RWPE2 (cell line): ENCODE results near the gene DRC3.

Source experiments
- ATAC-seq: fragments of 200-7000 bp; cut with Tn5 transposase; 3 replicates; pipeline ENCODE4 v1.9.1; 2021; ENCODE audit warnings: low read depth
- DNase-seq: peaks from one replicate; pipeline ENCODE4 v3.0.0-alpha.2; 2020; ENCODE audit warnings: low spot score
- H3K27ac ChIP-seq: fragments of 450-650 bp; 2 replicates; pipeline ENCODE4 v1.5.1; 2017; ENCODE audit warnings: mild to moderate bottlenecking; ENCODE audit not compliant: poor library complexity, severe bottlenecking
- H3K27me3 ChIP-seq: fragments of 250-450 bp; sonication (Bioruptor Pico); 2 replicates; pipeline ENCODE4 v1.5.1; 2021; ENCODE audit warnings: mild to moderate bottlenecking, moderate library complexity; ENCODE audit not compliant: insufficient read depth, poor library complexity, severe bottlenecking
- H3K36me3 ChIP-seq: fragments of 250-450 bp; sonication (Bioruptor Pico); 2 replicates; pipeline ENCODE4 v1.5.1; 2020; ENCODE audit warnings: low read depth, mild to moderate bottlenecking, moderate library complexity
- H3K4me1 ChIP-seq: fragments of 250-450 bp; sonication (Bioruptor Pico); 2 replicates; pipeline ENCODE4 v1.5.1; 2021; ENCODE audit warnings: mild to moderate bottlenecking, moderate library complexity; ENCODE audit not compliant: insufficient read depth, poor library complexity, severe bottlenecking
- H3K4me3 ChIP-seq: fragments of 250-450 bp; sonication (Bioruptor Pico); 2 replicates; pipeline ENCODE4 v1.5.1; 2021; ENCODE audit warnings: mild to moderate bottlenecking, moderate library complexity; ENCODE audit not compliant: severe bottlenecking
- H3K9me3 ChIP-seq: fragments of 250-450 bp; sonication (Bioruptor Pico); 2 replicates; pipeline ENCODE4 v1.5.1; 2021; ENCODE audit warnings: mild to moderate bottlenecking, moderate library complexity; ENCODE audit not compliant: severe bottlenecking
- CTCF ChIP-seq: fragments of 450-650 bp; IDR thresholded peaks from one replicate; pipeline ENCODE4 v1.5.1; 2017; ENCODE audit warnings: mild to moderate bottlenecking, moderate library complexity; ENCODE audit not compliant: poor library complexity, severe bottlenecking

Gene DRC3

GRCh38 chr17:17987187-17987896 is 14.7 kb downstream of the DRC3 start:
- Histone ChIP-seq H3K4me1 (peaks cover 18% of the 10 kb centered on the region), H3K27me3 (no peaks in the 10 kb centered on the region), H3K27ac (no peak overlapping the region), H3K36me3 (no peaks in the 10 kb centered on the region), H3K4me3 (no peak overlapping the region), H3K9me3 (no peaks in the 10 kb centered on the region)
- ATAC-seq (no peak), DNase-seq (no peak)
- TF ChIP-seq CTCF, result no peak

- H3K27me3 ChIP-seq, result no peaks in the 10 kb centered on the region
- H3K4me1 ChIP-seq, result peaks cover 18% of the 10 kb centered on the region
- TF ChIP-seq CTCF, result no peak
- ATAC-seq (no peak), DNase-seq (no peak)
- no peak overlapping the region for H3K27ac ChIP-seq
- no peak overlapping the region for H3K4me3 ChIP-seq
- no peaks in the 10 kb centered on the region for H3K9me3 ChIP-seq
- no peaks in the 10 kb centered on the region for H3K36me3 ChIP-seq
Measured at GRCh38 chr17:17987901-17988300, 15.2 kb downstream of the DRC3 start.

- peaks cover 18% of the 10 kb centered on the region for H3K4me1 ChIP-seq
- H3K36me3 ChIP-seq, result no peaks in the 10 kb centered on the region
- no peaks in the 10 kb centered on the region for H3K9me3 ChIP-seq
- H3K27ac ChIP-seq, result no peak overlapping the region
- DNase-seq (no peak), ATAC-seq (no peak)
- H3K4me3 ChIP-seq, result no peak overlapping the region
- no peak for TF ChIP-seq CTCF
- H3K27me3 ChIP-seq, result no peaks in the 10 kb centered on the region
Measured at GRCh38 chr17:17988427-17988945, 15.8 kb downstream of the DRC3 start.

GRCh38 chr17:17989081-17989480 is 16.4 kb downstream of the DRC3 start:
- Histone ChIP-seq H3K27me3 (no peaks in the 10 kb centered on the region), H3K27ac (no peak overlapping the region), H3K9me3 (no peaks in the 10 kb centered on the region), H3K36me3 (no peaks in the 10 kb centered on the region), H3K4me3 (no peak overlapping the region), H3K4me1 (peaks cover 18% of the 10 kb centered on the region)
- TF ChIP-seq CTCF, result no peak
- ATAC-seq (no peak), DNase-seq (no peak)

- Histone ChIP-seq H3K4me1 (peaks cover 18% of the 10 kb centered on the region), H3K27ac (peak overlapping the region; percentile 79), H3K9me3 (no peaks in the 10 kb centered on the region), H3K4me3 (no peak overlapping the region), H3K27me3 (no peaks in the 10 kb centered on the region), H3K36me3 (no peaks in the 10 kb centered on the region)
- no peak for DNase-seq
- ATAC-seq, result no peak
- no peak for TF ChIP-seq CTCF
Measured at GRCh38 chr17:17989618-17990017, 17.0 kb downstream of the DRC3 start.
